HL-60/S4 treated with retinoic acid at 250 ng/mL for 4 days and 3 days (cell line): ENCODE data around the gene ATP10A.
"Not testable (repeated sequence)": the region's sequence is repeated elsewhere in the genome, so short reads cannot be mapped to it uniquely, and the experiment has no call there.

Source experiments
- in situ Hi-C: fragments of 300-500 bp; cut with MboI; formaldehyde crosslinking; loops from 2 replicates; pipeline ENCODE4 v1.7.0; 2022; ENCODE audit warnings: low sequenced_read_pairs

ATP10A gene

GRCh38 chr15:25859838-25860645 is 3.1 kb downstream of the ATP10A start:
- in situ Hi-C loops: no loop called here

- in situ Hi-C loops: no loop called here
These were observed 4.0 kb downstream of the ATP10A start for GRCh38 chr15:25858952-25859760.

DNA sequence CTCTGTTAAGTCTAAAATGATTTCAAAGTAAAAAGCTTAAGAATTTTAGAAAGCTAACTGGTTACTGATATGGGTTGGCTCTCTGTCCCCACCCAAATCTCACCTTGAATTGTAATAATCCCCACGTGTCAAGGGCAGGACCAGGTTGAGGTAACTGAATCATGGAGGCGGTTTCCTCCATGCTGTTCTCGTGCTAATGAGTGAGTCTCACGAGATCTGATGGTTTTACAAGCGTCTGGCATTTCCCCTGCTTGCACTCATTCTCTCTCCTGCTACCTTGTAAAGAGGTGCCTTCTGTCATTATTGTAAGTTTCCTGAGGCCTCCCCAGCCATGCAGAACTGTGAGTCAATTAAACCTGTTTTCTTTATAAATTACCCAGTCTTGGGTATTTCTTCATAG is 7.1 kb downstream of the ATP10A start:
- in situ Hi-C loops: not testable (repeated sequence)

DNA sequence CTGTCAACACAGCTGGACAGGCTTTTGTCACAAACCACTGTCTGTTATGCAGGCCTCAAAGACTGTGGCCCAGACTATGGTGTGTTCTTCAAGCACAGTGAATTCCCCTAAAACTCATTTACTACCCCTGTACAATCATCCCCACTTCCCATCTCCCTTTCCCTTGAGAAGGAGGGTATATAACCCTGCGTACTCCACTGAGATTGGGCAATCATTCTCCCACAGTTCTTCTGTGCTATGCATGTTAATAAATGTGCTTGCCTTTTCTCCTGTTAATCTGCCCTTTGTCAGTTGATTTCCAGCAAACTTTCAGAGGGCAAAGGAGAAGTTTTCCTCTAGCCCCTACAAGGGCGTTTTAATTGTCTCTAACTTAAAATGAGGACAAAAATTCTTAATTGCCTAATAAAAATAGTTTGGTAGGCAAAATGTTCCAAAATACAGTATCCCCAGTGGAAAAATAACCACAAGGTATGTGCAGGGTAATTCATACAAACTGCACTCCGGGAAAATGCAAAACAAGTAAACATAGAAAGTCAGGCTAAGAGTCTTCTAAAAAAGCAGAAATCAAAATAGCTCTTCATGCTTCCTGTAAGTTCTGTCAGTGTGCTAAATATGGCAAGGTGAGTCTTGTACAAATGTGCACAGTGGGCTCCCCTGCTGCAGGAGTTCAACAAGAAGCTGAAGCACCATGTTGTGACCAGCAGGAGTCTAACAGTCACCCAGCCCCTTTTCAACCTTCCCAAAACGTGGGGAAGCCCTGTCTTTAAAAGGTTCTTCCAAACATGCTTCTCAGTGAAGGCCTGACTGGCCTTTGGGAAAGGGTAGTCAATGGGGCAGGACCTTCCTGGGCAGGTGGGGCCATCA is 10.2 kb downstream of the ATP10A start:
- in situ Hi-C loops: no loop called here

GRCh38 chr15:25852027-25852426 is 11.1 kb downstream of the ATP10A start:
- in situ Hi-C loops: no loop called here

DNA sequence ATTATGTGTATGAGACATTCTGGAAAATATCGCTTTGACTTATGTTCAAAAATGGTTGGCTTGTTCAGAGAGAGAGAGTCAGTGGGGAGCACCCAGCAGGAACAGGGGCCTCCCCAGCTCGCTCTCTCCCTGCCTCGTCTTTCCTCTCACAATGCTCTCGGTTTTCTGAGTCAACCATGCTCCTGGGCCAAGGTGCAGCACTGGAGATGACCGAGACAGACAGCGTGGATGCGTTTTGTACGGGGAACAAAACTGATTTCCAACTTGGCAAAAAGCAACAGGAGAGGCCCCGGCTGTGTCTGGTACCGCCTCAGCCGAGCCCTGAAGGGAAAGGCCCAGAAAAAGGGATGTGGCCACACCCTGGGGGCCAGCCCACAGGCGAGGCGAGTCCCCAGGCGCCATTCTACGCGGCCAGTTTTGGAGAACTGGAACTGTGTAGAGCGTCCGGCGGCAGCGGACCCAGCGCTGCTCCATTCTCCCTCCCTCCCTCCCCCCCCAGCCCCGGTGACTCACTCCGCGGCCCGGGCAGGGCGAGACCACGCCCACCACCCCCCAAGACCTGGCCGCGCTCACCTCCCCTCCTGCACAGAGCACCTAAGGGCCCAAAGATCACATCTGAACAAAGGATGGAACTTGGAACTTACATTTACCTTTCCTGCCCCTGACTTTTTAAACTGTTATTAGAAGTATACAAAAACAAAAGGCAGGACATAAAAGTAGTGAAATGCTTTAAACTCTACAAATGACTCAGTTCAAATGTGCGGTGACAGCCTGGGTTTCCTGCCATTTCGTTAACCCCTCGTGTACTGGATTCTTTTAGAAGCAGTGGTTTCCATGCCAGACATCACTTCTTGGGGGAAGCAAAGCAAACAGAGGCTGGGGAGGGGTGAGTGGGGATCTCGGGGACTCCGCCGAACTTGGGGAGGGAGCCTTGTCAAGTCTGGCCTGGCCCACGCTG is 12.7 kb downstream of the ATP10A start:
- in situ Hi-C loops: no loop called here

- in situ Hi-C loops: no loop called here
These were observed 13.8 kb downstream of the ATP10A start for GRCh38 chr15:25849157-25849921.

DNA sequence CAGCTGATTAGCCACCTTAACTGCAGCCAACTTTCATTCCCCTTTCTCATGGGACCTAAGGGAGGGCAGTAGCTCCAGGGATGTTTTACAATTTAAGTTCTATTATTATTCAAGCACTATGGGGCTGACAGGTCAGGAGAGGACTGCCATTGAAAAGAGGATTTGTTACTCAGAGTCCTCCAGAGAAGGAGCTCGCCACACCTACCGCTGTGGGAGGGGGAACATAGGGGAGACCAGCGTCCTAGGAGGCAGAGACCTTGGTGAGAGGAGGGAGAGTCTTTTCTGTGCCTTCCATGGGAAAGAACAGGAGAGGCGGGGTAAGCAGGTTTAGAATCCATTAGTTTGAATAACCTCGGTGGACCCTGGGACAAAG is 14.4 kb downstream of the ATP10A start:
- in situ Hi-C loops: no loop called here

DNA sequence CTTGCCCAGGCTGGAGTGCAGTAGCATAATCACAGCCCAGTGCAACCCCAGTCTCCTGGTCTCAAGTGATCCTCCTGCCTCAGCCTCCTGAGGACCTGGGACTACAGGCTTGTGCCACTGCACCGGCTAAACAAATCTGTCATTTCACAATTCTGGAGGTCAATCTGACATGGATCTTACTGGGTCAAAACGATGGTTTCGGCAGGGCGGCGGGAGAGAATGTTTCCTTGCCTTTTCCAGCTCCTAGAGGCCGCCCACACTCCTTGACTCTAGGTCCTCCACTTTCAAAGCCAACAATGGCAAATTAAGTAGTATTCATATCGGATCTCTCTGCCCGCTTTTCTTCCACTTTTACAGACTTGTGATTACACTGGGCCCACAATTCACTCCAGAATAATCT is 14.8 kb downstream of the ATP10A start:
- in situ Hi-C loops: no loop called here

DNA sequence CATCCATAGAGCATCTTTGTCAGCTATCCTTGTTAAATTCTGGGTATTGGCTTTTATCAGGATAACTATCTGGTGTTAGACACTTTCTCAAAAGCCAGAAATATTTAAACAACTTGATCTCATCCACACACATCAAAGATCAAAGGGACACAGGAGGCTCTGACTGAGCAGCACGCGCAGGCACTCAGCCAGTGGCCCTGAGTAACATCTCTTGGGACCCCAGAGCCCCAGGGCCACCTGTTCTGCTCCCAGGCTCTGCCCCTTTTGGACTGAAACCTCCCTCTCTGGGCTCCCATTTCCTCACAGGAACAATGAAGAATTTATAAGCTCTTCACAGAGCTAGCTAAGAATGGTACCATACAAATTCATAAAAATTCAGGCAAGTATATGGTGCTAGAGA is 16.1 kb downstream of the ATP10A start:
- in situ Hi-C loops: no loop called here

GRCh38 chr15:25846377-25846776 is 16.8 kb downstream of the ATP10A start:
- in situ Hi-C loops: no loop called here

GRCh38 chr15:25844981-25845680 is 18.0 kb downstream of the ATP10A start:
- in situ Hi-C loops: no loop called here

DNA sequence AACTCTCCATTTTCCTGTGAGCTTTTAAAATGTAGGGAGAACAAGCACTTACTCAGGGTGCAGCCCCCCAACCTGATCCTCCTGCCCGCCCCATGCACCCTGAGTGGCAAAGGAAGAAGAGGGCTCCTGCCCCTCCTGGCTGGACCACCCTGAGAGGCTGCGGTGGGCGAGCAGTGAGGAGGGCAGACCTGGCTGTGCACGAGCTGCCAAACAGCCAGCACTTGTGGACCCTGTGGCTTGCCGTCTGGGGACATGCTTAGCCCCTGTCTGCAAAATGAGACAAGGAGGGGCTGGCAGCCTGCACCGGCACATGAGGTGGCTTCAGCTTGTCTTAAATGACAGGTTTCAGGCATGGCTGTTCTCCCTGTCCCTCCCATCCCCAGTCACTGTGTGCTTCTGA is 18.6 kb downstream of the ATP10A start:
- in situ Hi-C loops: no loop called here

- in situ Hi-C loops: no loop called here
These were observed 19.1 kb downstream of the ATP10A start for GRCh38 chr15:25844076-25844475.

- in situ Hi-C loops: no loop called here
These were observed 23.4 kb downstream of the ATP10A start for GRCh38 chr15:25839638-25840156.

DNA sequence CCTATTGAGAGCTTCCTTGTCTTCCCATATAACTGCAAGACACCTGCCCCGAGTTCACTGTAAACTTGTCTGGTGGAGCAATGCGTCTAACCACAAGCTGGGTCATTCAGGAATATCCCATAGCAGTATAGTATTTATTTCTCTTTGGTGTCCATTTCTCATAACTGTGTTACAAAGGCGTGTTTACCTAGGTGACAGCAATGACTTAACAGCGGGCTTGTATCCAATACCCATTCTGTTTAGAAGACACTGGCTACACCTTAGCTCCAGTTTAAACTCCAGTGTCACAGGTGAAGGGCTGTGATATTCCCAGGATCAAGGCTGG is 24.3 kb downstream of the ATP10A start:
- in situ Hi-C loops: no loop called here

DNA sequence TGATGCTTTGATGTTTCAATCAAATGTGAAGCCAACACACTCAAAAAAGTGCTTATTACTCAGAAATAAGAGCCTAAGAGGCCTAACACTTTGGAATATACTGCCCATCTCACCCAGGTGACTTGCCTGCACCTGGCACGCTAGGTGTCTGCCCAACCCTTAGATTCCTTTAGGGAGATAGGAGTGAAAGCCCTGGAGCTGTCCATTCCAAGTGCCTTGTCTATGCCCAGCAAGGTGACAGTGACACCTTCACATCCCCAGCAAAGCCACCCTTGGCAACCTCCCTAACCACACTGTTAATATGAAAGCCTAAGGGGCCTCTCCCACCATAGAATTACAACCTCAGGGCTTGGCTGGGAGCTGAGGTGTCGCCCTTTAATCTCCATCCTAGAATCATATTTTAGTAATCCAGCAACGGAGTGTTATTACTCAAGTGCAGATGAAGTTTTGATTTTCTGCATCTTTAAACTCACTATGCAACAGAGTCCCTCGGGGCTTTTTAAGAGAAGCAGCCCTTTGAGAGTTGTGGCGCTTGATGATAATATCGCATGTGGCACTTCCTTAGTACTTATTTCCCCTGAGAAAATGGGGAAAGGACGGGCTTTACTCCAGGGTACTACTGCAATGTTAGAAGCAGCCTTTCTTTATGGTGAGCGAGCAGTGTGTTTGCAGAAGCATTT is 24.8 kb downstream of the ATP10A start:
- in situ Hi-C loops: no loop called here

- in situ Hi-C loops: no loop called here
These were observed 31.0 kb downstream of the ATP10A start for GRCh38 chr15:25832158-25832557.
